Measurements from ENCODE around the gene SIGMAR1. TPM values are rescaled to one million over a fixed set of nuclear protein-coding genes. Genes with fewer than 3 reads are reported as not detected.

The SIGMAR1 gene
- total RNA-seq, 1 experiment from 2014 or later: 99.8 TPM

- ChIA-PET POLR2A (no interaction called here), CTCF (interaction anchor here (1.0 to 7.9 kb wide), 2 partner anchors 13 to 16 kb away, joined by 4 to 83 read pairs; partner anchors contain the start of gene SIGMAR1)
- TF ChIP-seq CTCF (IDR thresholded peaks at IDR 0.05; ENCODE audit: unreplicated experiment): no peak
- Mint-ChIP-seq H3K4me3 (ENCODE audit: unreplicated experiment) (peak overlapping the region; percentile 28), H3K27me3 (ENCODE audit: insufficient read depth, unreplicated experiment) (no peaks in the 10 kb centered on the region), H3K36me3 (ENCODE audit: insufficient read depth, unreplicated experiment) (peaks cover 16% of the 10 kb centered on the region), H3K9me3 (ENCODE audit: unreplicated experiment) (no peaks in the 10 kb centered on the region), H3K4me1 (ENCODE audit: insufficient read depth, unreplicated experiment) (peaks cover 38% of the 10 kb centered on the region), H3K27ac (ENCODE audit: low read depth, unreplicated experiment) (no peak overlapping the region)
- no TSS peak for BruUV-seq (replicated peaks)
- intact Hi-C loops (cut with micrococcal nuclease): loop anchor here (5.0 kb wide), 1 partner anchor 54 kb away; no protein-coding TSS in a partner anchor
- no peak for DNase-seq (ENCODE audit: unreplicated experiment)
Observed at GRCh38 chr9:34648673-34649072, 11.1 kb upstream of the SIGMAR1 start.

- TF ChIP-seq CTCF (IDR thresholded peaks at IDR 0.05; ENCODE audit: unreplicated experiment): no peak
- H3K27me3 Mint-ChIP-seq (ENCODE audit: insufficient read depth, unreplicated experiment): no peaks in the 10 kb centered on the region
- BruUV-seq (replicated peaks): no TSS peak
- H3K36me3 Mint-ChIP-seq (ENCODE audit: insufficient read depth, unreplicated experiment): peaks cover 16% of the 10 kb centered on the region
- peaks cover 31% of the 10 kb centered on the region for H3K4me1 Mint-ChIP-seq (ENCODE audit: insufficient read depth, unreplicated experiment)
- H3K4me3 Mint-ChIP-seq (ENCODE audit: unreplicated experiment): peak overlapping the region; percentile 84
- DNase-seq (ENCODE audit: unreplicated experiment): no peak
- ChIA-PET CTCF (interaction anchor here (0.8 to 7.9 kb wide), 10 partner anchors 12 to 212 kb away, joined by 3 to 83 read pairs (median 5); partner anchors contain the start of genes CCL27, DCTN3 and SIGMAR1), POLR2A (interaction anchor here (0.5 to 3.5 kb wide), 7 partner anchors 9 to 97 kb away, joined by 3 to 48 read pairs (median 7); partner anchors contain the start of genes CCL27, DCTN3 and SIGMAR1)
- H3K27ac Mint-ChIP-seq (ENCODE audit: low read depth, unreplicated experiment): peak overlapping the region; percentile 65
- no peaks in the 10 kb centered on the region for H3K9me3 Mint-ChIP-seq (ENCODE audit: unreplicated experiment)
- intact Hi-C loops (cut with micrococcal nuclease): loop anchor here (2.0 to 5.0 kb wide), 2 partner anchors 17 to 55 kb away; no protein-coding TSS in a partner anchor
Observed at GRCh38 chr9:34647651-34648050, 10.1 kb upstream of the SIGMAR1 start.

GRCh38 chr9:34647084-34647403 lies 9.5 kb upstream of the SIGMAR1 start:
- H3K4me1 Mint-ChIP-seq (ENCODE audit: insufficient read depth, unreplicated experiment): peaks cover 25% of the 10 kb centered on the region
- peaks cover 16% of the 10 kb centered on the region for H3K36me3 Mint-ChIP-seq (ENCODE audit: insufficient read depth, unreplicated experiment)
- no peak for TF ChIP-seq CTCF (IDR thresholded peaks at IDR 0.05; ENCODE audit: unreplicated experiment)
- H3K9me3 Mint-ChIP-seq (ENCODE audit: unreplicated experiment): no peaks in the 10 kb centered on the region
- intact Hi-C loops (cut with micrococcal nuclease): loop anchor here (2.0 to 5.0 kb wide), 2 partner anchors 18 to 55 kb away; no protein-coding TSS in a partner anchor
- no peaks in the 10 kb centered on the region for H3K27me3 Mint-ChIP-seq (ENCODE audit: insufficient read depth, unreplicated experiment)
- H3K27ac Mint-ChIP-seq (ENCODE audit: low read depth, unreplicated experiment): peak overlapping the region; percentile 65
- ChIA-PET CTCF (interaction anchor here (0.6 to 7.9 kb wide), 15 partner anchors 11 to 1956 kb away, joined by 3 to 83 read pairs (median 3); partner anchors contain the start of genes CCL27, DCTN3 and SIGMAR1), POLR2A (interaction anchor here (0.8 to 3.5 kb wide), 11 partner anchors 10 to 641 kb away, joined by 3 to 48 read pairs (median 6); partner anchors contain the start of genes CCL27, DCTN3 and SIGMAR1)
- DNase-seq (ENCODE audit: unreplicated experiment): no peak
- BruUV-seq (replicated peaks): no TSS peak
- H3K4me3 Mint-ChIP-seq (ENCODE audit: unreplicated experiment): peak overlapping the region; percentile 84

- CTCF ChIA-PET: interaction anchor here (0.6 to 7.9 kb wide), 15 partner anchors 10 to 1957 kb away, joined by 3 to 83 read pairs (median 4); partner anchors contain the start of genes CCL27, DCTN3 and SIGMAR1
- H3K9me3 Mint-ChIP-seq (ENCODE audit: unreplicated experiment): no peaks in the 10 kb centered on the region
- H3K4me3 Mint-ChIP-seq (ENCODE audit: unreplicated experiment): peak within 1 kb of the TSS; percentile 84
- H3K4me1 Mint-ChIP-seq (ENCODE audit: insufficient read depth, unreplicated experiment): peaks cover 21% of the 10 kb centered on the region
- peak within 1 kb of the TSS; percentile 65 for H3K27ac Mint-ChIP-seq (ENCODE audit: low read depth, unreplicated experiment)
- TF ChIP-seq CTCF (IDR thresholded peaks at IDR 0.05; ENCODE audit: unreplicated experiment): peak; percentile 17
- DNase-seq (ENCODE audit: unreplicated experiment): peak; percentile 92
- intact Hi-C loops (cut with micrococcal nuclease): loop anchor here (2.0 to 5.0 kb wide), 2 partner anchors 18 to 56 kb away; no protein-coding TSS in a partner anchor
- POLR2A ChIA-PET: interaction anchor here (0.6 to 3.5 kb wide), 16 partner anchors 9 to 642 kb away, joined by 3 to 48 read pairs (median 4); partner anchors contain the start of genes CCL27, DCTN3 and SIGMAR1
- no peaks in the 10 kb centered on the region for H3K27me3 Mint-ChIP-seq (ENCODE audit: insufficient read depth, unreplicated experiment)
- TSS peak; percentile 49 for BruUV-seq (replicated peaks)
- H3K36me3 Mint-ChIP-seq (ENCODE audit: insufficient read depth, unreplicated experiment): peaks cover 16% of the 10 kb centered on the region
Observed at GRCh38 chr9:34646211-34647083, 8.9 kb upstream of the SIGMAR1 start, which contains the start of gene GALT. TSS of gene GALT (plus strand) at chr9:34646675. CDS start at chr9:34646705, 30 bp downstream.
